Retina (tissue), 1 donor: ENCODE results near the gene CLASRP.

ENCODE experiments used
- DNase-seq: peaks from one replicate; pipeline ENCODE4 v3.0.0-alpha.2; 2016

CLASRP gene

DNA sequence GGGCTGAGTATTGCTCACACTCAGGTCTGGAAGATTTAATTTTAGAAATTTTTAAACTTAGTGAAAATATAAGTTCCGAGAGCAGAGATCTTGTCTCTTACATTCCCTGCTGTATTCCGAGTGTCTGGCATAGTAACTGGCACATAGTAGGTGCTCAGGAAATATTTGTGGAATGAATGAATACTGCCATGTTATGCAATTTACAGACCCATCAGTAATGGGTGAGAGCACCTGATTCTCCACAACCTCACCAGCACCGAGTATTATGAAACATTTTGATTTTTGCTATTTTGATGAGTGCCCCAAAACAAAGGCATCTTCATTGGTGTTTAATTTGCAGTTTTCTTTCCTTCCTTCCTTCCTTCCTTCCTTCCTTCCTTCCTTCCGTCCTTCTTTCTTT, 15.8 kb upstream of the CLASRP start:
- DNase-seq: no peak

DNA sequence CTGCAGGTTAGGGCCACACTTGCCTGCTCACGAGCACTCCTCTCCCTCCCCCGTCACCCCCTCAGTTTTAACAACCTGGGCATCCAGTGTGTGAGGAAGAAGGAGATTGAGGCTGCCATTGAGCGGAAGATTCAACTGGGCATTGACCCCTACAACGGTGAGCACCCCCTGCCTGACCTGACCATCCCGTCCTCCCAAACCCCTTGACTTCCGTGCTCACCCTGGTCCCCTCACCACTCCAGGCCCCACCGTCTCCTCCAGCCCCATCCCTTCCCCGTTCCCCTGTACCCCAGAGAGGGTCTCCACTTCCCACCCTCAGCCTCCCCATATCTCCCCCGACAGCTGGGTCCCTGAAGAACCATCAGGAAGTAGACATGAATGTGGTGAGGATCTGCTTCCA, 13.6 kb upstream of the CLASRP start:
- DNase-seq: no peak

DNA sequence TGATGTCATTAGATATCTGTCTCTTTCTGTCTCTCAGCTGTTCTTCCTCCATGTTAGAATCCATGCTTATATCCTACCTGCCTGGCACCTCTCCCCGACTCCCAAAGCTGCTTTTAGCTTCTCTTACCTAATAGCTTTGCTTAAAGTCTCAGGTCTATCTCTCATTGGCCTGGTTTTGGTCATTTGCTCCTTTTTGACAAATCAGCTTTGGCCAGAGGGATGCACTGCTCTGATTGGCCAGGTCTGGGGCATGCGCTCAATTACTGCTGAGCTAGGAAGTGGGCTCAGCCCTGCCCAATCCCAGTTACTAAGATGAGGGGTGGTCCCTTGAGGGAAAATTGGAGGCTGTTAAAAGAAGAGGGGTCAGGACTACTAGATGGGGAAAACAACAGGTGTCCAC, 11.5 kb upstream of the CLASRP start:
- no peak for DNase-seq

DNA sequence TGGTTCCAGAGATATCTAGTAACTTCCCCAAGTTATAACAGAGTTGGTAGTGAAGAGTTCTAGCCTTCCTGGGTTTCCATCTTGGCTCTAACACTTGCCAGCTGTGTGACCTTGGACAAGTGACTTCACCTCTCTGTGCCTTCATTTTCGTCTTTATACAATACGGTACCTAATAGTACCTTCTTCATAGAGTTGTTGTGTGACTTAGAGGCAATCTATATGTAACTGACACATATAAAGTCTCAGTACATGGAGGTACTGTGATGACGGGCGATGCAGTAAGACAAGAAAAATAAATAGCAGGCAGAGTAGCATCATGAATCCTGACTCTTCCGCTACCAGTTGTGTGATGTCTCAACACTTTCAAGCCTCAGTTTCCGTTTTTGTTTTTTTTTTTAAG, 8.0 kb upstream of the CLASRP start:
- no peak for DNase-seq

DNA sequence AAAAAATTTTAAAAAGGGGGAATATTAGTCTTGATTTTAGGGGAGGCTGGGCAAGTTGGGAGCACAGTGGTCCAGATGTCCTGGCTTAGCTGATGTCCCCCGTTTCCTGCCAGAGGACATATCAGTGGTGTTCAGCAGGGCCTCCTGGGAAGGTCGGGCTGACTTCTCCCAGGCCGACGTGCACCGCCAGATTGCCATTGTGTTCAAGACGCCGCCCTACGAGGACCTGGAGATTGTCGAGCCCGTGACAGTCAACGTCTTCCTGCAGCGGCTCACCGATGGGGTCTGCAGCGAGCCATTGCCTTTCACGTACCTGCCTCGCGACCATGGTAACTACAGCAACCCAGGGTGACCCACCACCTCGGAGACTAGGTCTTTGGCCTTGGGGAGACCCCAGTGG, 6.4 kb upstream of the CLASRP start:
- DNase-seq: no peak

DNA sequence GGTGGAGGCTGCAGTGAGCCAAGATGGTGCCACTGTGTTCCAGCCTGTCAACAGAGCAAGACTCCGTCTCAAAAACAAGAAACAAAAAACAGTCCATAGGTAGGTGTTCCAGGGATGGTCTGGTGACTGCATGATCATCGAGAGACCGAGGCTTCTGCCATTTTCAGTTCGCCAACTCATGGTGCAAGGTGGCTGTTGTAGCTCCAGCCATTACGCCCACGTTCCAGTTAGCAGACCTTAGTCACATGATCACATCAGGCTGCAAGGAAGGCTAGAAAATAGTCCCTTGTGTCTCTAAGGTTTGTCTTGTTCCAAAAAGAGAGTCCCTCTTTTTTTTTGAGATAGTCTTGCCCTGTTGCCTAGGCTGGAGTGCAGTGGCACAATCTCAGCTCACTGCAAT, 3.1 kb upstream of the CLASRP start:
- DNase-seq: no peak

DNA sequence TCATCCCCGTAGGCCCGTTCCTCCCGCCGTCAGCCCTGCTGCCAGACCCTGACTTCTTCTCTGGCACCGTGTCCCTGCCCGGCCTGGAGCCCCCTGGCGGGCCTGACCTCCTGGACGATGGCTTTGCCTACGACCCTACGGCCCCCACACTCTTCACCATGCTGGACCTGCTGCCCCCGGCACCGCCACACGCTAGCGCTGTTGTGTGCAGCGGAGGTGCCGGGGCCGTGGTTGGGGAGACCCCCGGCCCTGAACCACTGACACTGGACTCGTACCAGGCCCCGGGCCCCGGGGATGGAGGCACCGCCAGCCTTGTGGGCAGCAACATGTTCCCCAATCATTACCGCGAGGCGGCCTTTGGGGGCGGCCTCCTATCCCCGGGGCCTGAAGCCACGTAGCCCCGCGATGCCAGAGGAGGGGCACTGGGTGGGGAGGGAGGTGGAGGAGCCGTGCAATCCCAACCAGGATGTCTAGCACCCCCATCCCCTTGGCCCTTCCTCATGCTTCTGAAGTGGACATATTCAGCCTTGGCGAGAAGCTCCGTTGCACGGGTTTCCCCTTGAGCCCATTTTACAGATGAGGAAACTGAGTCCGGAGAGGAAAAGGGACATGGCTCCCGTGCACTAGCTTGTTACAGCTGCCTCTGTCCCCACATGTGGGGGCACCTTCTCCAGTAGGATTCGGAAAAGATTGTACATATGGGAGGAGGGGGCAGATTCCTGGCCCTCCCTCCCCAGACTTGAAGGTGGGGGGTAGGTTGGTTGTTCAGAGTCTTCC, 1.3 kb upstream of the CLASRP start:
- no peak for DNase-seq

DNA sequence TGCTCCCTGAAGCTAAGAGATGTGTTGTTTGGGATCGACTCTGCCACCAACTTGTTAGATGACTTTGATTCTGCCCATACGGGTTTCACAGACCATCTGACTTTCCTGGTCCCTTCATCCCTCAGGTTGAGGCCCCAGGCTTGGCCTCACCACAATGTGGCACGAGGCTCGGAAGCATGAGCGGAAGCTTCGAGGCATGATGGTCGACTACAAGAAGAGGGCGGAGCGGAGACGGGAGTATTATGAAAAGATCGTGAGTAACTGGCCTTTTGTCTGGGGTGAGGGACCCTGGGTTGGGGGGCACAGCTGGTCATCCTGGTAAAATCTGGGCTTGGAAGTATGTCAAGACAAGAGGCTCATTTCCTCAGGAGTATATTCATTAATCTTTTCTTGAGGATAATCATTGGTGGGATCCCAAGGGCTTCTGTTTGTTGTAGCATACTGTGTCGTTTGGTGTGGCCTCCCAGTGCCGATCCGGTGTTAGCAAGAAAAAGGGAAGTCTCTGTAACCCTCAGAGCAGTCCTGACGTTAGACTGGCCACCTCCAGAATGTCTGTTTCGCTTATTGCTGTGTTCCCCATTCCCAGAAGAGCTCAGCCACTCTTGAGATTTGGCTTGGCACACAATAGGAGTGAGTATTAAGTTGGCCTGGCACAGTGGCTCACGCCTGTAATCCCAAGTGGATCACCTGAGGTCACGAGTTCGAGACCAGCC, 1.4 kb downstream of the CLASRP start:
- no peak for DNase-seq

DNA sequence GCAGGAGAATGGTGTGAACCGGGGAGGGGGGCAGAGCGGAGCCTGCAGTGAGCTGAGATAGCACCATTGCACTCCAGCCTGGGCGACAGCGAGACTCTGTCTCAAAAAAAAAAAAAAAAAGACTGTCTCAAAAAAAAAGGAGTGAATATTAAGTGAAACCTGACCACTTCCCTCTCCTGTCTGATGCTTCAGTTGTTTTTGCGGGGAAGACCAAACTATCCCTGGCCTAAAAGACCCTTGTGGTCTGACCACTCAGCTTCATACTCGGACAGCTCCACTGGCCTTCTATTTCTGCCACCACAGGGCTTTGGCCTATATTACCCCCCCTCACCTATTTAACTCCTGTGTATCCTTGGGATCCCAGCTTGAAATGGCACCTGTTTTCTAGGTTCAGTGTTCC, 2.3 kb downstream of the CLASRP start:
- DNase-seq: no peak

DNA sequence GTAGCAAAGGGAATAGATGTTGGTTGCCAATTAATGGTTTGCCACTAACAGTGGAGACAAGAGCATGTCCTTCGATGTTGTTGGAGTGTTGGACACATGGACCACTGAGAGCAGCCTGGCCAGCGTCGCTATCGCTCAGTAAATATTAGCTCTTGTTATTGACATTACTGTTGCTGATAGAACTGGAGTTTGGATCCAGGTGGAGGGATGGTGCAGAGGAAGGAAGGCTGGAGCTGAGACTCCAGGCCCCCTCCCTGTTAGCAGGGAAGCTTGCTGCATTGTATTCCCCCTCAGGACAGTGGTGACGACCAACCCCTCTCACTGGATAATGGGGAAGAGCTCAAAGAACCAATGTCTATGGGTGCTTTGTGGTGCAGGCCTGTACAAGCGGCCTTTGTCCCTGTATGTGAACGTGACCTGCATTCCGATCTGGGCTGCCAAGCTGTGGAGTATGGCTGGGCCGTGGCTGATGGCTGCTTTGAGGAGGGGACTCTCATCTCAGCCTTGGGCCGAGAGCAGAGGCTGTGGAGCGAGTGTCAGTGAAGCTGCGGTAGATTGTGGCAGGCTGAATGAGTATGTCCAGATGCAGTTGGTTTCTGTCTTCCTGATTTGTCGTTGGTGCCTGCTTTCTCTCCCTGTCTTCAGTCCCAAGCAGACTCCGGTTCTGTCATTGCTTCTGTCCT, 7.0 kb downstream of the CLASRP start:
- DNase-seq: no peak

DNA sequence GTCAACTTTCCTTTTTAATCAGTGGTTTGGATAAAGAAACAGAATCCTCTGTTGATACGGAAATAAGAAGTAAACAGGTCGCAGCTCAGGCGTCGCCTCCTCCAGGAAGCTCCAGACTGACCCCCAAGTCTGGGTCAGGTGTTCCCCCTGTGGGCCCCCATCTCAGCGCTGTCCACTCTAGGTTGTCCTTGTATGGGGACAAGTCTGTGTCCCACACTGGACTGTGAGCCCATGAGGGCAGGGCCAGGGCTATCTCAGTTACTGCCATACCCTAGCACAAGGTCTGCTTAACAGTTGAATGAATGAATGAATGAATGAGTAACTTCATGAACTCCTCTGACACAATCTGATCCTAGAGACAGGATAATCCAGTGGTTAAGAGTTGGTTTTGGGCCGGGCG, 7.5 kb downstream of the CLASRP start:
- no peak for DNase-seq

DNA sequence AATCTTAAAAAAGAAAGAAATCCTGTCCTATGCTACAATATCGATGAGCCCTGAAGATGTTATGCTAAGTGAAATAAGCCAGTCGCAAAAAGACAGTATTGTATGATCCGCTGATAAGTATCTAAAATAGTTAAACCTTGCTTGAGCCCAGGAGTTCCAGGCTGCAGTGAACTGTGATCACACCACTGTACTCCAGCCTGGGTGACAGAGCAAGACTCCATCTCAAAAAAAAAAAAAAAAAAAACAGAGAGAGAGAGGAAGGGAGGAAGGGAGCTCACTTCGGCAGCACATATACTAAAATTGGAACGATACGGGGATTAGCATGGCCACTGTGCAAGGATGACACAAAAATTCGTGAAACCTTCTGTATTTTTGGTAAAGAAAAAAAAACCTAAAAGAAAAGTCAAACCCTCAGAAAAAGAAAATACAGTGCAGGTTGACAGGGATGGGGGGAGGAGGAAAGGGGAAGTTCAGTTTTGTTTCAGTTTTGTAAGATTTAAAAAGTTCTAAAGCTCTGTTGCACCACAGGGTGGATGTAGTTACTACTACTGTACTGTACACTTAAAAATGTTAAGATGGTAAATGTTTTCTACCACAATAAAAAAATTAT, 8.4 kb downstream of the CLASRP start:
- DNase-seq: no peak

DNA sequence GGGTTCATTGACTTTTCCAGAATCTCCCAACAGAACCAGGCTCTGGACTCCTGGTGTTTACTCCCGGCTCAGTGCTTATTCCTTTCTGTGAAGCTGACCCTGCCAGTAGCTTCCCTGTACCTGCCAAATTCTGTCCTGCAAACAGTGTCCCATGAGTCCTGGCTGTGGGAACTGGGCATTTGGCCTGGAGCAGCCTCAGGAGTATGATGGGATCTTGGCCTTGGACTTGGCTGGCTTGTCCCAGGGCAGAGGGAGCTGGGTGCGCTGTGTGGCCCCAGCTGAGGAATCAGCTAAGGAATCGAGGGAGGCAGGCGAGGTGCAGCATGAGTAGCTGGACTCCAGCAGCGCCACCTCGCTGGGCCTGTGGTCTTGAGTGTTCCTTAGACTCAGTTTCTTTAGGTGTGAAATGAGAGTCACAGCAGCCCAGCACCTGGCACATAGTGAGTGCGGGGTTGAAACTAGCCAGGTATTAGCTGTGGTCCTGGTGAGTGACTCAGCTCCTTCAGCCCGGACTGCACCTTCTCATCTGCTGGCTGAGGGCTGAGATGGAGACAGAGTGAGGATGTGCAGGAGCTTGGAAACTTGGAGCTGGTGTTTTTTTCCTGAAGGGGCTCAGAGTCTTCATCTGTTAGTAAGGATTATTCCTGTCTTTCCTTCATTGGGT, 10.4 kb downstream of the CLASRP start:
- no peak for DNase-seq

DNA sequence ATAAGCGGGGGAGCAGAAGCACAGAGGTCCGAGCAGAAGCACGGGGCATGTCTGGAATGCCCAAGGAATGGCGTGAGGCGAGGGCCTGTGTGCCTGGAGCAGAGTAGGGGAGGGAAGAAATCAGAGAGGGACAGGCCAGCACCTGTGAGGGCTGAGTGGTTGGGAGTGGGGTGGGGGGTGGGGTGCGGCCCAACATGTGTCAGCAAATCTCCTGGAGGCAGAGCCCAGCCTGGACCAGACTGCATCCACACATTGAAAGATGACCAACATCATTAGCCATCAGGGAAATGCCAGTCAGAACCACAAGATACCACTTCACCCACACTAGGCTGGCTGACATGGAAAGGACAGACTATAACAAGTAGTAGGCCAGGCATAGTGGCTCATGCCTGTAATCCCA, 11.2 kb downstream of the CLASRP start:
- DNase-seq: no peak

DNA sequence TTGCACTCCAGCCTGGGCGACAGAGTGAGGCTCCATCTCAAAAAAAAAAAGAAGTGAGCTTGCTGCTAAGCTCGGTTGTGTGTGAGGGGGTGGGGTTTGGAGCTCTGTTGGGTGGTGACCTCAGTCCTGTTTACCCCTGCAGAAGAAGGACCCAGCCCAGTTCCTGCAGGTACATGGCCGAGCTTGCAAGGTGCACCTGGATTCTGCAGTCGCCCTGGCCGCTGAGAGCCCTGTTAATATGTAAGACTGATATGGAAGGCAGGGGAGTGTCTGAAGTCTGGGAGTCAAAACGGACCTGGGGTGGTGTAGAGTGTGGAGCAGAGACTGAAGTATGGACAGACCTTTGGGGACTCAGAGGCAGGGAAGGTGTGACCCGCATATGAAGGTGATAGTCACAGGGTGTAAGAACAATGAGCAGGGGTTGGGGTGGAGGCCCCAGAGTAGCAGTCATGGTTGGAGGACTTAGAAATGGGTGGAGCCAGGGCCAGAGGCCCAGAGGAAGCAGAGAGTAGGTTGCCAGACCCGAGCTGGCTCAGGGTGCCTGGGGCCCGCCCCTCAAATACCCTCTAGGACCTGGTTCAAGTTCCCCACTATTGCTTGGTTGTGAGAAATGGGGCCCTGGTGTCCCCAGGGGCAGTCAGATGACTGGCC, 13.2 kb downstream of the CLASRP start:
- DNase-seq: no peak

DNA sequence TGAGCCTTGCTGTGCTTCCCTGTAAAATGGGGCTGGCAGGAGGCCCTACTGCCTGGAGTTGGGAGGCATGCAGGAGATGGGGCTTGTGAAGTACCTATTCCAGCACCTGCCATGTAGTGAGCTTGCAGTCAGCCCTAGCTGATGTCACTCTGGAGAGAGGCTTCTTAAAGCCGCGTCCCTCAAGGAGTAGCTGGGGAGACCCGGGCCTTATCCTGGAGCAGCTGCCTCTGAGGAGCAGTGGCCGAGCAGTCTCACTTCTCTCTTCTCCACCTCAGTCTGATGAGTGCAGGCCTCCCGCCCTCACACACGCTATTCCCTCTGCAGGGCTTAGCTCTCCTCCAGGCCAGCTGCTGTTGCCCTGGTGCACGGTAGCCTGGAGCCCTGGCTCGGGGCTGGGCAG, 18.0 kb downstream of the CLASRP start:
- DNase-seq: no peak

DNA sequence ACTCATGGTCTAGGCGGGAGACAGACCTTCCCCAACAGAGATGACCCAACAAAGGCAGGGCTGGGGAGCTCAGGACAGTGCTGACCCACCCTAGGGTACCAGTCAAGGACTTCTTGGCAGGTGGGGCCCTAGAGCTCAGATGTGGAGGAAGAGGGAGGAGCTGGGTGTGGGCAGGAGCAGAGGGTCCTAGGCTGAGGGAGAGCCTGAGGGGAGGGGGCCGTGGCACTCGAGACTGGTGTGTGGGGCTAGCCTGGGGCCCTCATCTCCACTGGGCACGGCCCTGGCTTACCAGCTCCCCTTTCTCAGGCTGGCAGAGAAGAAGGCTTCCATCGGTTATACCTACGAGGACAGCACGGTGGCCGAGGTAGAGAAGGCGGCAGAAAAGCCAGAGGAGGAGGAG, 18.6 kb downstream of the CLASRP start:
- no peak for DNase-seq

DNA sequence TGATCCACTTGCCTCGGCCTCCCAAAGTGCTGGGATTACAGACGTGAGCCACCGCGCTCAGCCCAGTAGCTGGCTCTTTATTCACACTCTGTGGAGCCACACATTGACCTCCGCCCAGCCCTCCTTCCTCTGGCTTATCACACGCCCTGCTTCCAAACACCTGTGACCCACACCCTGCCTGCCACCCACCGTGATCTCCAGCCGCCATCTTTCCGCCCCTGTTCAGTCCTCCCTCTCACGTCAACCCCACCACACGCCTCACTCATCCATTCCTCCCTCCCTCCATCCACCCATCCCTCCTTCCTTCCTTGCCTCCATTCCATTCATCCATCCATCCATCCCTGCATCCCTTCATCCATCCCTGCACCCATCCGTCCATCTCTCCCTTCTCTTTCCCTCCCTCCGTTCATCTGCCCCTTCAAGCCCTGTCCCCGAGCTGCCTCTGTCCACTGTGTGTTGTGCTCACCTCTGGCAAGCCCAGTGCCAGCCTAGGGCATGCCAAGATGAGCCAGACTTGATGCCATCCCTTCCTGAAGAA, 19.8 kb downstream of the CLASRP start:
- DNase-seq: no peak

DNA sequence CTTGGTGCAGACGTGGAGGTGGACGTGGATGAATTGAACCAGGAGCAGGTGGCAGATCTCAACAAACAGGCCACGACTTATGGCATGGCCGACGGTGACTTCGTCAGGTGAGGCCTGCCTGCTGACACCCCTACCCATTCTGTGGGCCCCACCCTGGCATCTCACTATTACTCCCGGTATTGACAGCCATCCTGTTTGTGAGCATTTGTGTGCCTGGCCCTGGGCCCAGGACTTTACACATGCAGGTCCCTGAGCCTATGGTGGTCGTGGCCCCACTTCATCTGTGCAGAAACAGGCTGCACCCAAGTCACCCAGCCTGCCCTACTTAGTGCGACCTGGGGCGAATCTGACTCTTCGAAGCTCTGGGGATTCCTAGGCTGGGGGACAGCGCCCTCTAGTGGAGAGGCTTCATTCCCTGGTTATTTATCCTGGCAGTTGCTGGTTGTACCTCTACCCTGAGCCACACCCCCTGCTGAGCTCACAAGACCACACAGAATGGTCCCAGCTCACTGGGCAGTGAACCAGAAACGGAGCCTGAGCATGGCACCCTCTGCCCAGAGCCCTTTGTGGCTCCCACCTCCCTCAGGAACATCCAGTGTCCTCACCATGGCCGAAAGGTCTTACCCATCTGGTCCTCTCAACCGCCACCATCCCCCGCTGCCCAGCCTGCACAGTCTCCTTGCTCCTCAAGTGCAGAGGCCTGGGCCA, 20.6 kb downstream of the CLASRP start:
- peak; percentile 63 for DNase-seq

DNA sequence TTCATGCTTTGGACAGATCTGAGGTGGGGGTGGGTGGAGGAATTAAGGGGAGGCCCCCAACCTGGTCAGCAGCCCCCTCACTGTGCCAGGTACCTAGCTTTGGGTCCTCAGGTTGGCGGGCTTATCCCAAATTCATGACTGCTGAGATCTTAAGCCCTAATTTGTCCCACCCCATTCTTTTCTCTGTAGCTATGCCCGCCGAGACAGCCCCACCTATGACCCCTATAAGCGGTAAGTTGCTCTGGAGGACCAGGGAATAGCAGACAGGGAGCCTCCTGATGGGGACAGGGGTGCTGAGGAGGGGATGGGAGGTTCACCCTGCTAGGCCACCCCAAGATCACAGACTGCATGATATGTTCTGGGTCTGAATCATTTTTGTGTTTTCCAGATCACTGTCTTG, 23.1 kb downstream of the CLASRP start:
- DNase-seq: no peak
